IPS-NIHi7 (cell line): ENCODE data around the gene SYPL1.
A peak's percentile ranks its signal among the peaks of the same experiment; 100 is the strongest.

Experiments
- DNase-seq: peaks from one replicate; pipeline ENCODE4 v3.0.0; 2012; ENCODE audit warnings: mixed read lengths; ENCODE audit errors: extremely low spot score

Gene SYPL1

DNA sequence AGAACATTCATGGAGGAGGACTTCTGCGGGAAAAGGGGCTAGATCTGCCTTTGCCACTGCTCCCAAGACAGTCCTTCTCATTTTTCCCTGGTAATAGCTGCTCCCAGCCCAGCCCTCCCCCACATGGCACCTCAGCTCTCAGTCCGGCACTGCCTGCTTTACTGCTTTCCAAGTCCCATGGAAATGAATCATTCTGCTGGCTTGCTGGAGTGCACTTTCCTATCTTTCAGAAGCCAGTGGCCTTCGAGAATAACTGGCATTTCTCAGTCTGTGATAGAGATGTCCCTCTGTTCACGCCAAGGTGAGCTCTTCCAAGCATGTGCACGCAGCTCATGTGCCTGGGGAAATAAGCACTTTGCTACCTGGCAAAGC is 61.4 kb downstream of the SYPL1 start:
- no peak for DNase-seq

DNA sequence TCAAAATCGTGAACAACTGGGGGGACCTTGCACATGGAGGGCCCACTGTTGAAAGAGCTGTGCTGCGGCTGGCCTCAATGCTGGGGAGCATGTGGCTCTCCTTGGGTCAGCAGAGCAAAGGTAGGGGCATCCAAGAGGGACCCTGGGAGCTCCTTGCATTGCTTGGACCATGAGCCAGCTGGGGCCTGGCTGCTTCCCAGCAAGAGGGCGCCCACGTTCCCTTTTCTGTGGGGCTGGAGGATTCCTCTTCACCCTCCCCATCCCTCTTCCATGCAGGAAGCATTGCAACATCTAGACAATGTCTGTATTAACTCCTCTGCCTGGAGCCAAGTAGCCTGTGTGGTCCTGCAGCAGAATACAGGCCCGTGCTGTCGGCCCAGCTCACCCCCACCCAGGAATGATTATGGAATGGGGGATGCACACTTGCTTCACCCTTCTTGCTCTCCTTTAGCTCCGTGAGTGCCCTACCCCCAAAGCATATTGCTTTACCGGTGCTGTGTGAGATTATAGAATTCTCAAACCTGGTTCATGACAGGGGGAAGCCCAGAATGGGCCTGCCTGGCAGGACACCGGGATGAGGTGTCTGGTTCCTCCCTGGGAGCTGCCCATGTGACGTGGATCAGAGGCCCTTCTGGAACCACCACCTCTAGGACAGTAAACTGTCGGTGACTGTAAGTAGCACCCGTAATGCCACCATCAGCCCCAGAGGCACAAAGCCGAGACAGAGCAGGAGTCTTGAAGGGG is 61.9 kb downstream of the SYPL1 start:
- peak; percentile 60 for DNase-seq

DNA sequence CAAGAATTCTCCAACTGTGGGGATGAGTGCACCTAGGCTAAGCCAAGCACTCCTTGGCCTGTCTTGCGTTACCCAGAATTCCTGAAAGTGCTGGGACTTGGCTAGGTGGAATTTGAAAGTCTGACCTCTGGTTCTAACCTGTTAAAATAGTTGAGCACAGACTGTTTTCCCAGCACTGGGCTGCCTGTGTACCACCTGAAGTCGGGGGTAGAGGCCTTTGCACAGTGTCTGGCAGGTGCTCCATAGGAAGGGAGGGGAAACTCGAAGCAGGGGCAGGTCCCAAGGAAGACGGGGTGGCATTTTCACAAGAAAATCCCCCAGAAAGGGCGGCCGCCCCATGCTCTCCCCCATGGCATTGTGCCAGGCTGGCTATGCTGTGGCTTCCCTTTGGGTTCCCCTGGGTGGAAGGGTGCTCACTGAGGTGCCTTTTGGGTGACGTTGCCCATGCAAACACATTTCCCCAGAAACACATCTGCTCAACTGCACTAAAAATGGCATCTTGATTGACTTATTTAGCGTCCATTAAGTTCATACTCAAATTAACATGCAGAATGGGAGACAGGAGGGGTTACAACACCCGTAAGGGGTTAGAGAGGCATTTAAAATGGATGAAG is 62.9 kb downstream of the SYPL1 start:
- no peak for DNase-seq

- DNase-seq: no peak
Observed at GRCh38 chr7:106048706-106049020, 63.4 kb downstream of the SYPL1 start.

DNA sequence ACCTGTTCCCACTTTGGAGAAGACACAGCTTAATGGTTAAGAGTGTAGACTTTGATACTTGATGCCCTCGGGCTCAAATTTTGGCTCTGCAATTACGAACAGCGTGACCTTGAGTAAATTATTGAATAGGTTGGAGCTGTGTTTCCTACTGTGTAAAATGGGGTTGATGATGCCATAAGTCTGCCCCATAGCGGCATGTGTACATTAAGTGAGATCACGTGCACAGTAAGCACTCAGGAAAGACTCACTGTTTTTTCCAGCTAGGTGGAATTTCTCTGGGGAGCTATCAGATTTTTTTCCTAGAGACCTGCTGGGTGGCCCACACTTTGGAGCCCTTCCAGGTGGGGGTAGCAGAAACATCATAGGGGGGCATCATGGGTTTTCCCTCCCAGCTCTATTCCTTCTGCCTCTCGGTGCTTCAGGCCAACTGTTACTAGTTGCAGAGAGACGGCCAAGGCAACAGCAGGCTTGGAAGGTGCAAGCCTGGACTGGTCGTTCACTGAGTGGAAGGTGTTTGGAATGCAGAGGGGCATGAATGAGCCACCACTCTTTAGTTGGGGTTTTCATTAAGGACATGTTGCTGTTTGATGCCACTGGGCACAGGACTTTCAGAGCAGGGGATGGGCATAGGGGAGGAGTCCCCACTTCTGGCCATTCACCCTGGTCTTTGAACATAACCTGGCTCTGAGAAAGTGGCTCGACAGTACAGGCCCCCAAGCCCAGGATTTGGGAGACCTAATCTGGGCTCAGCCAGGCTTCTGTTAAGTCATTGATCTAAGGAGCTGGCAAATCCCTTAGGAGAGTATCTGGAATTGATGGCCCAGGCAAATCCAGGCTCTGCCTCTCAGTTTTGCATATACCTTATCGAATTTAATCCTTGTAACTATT is 64.0 kb downstream of the SYPL1 start:
- no peak for DNase-seq

DNA sequence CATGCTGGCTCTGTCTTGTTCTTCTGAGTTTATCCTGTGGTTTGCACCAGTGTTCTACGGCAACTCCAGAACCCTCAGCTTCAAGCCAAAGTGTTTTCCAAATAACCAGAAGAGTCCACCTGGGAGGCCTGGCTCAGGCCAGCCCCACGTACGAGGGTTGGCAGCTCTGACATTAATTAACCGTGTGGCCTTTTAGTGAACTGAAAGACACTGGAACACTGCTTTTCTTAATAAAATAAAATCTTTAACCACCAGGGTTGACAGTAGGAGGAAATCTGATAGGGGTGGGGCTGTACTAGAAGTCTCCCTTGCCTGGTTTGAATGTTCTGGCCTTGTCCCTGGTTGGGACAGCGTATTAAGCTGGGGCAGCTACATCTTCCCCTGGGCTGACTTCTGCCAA is 64.9 kb downstream of the SYPL1 start:
- no peak for DNase-seq

DNA sequence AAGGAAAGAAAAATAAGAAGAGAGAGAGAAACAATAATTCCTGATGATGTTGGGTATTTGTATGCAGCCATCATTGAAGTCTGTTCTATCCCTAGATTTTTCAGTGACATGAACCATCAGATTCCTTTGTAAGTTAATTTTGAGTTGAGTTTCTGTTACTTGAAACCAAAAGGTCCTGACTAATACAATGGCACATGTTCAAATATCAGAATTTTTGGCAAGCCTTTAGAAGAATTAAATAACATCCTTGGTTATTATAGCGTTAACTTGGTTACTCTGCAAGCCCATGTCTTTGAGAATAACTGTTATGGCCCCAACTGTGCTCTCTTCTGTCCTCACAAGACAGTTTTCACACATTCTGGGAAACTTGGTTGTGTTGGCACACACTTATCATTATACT is 66.5 kb downstream of the SYPL1 start:
- no peak for DNase-seq

DNA sequence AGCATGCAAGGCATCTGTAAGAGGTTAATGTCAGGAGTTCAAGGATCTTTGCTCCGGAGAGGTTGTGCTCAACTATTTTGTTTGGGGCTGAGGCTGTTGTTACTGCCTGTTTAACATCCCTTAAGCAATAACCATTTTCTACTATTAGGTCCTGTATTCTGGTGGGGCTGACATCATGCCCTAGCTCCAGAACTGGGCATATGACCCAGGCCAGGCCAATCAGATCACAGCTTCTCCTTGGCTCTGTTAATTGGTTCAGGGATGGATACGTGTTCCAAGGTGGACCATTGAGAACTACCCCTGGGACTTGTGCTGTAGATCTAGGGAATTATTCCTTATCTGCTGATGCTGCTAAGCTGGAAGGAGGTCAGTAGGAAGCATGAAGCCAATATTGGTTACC is 67.0 kb downstream of the SYPL1 start:
- DNase-seq: no peak

DNA sequence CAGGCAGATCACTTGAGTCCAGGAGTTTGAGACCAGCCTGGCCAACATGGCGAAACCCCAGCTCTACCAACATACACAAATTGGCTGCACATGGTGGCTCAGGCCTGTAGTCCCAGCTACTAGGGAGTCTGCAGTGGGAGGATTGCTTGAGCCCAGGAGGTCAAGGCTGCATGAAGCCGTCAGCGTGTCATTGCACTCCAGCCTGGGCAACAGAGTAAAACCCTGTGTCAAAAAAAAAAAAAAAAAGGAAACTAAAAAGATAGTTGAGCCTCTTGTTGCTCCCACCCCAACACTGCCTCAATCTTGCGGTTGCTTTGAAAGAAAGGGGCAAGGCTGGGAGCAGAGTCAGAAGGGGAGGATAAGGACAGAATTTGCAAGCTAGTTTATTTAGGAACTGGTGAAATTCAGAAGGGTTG is 69.9 kb downstream of the SYPL1 start:
- DNase-seq: no peak

- DNase-seq: peak; percentile 86
Observed at GRCh38 chr7:106041140-106041717, 70.9 kb downstream of the SYPL1 start.
